Measurements from ENCODE around the gene NECTIN1.

DNA sequence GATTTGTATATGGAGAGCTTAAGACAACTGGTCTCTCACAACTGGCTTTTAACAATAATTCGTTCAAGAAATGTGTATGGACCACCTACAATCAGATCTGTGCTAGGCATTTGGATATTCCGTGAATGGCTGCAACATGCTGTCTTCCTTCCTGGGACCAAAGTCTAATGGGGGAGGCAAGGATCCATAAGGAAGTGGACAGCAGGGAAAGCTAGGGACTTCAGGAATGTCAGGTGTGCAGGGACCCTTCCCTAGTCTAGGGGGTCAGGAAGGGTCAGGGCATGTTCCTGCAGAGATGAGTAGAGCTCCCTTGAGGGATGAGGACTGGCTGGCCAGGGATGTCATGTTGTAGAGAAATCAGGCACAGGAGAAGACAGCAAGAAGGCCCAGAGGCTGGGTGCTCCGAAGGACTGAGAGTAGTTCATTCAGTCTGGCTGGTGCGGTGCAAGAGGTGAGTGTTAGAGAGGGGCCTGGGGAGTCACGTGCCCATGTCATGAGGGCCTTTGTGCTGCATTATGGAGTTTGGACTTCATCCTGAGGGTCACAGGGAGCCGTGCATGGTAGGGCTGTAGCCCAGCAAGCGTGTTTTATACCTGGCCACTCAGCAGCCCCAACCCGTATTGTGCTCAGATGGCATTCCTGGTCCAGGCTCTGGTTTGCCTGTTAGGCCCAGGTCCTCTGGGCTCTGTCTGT lies 8.5 kb upstream of the NECTIN1 start:
- TF ChIP-seq, protein P1, sequence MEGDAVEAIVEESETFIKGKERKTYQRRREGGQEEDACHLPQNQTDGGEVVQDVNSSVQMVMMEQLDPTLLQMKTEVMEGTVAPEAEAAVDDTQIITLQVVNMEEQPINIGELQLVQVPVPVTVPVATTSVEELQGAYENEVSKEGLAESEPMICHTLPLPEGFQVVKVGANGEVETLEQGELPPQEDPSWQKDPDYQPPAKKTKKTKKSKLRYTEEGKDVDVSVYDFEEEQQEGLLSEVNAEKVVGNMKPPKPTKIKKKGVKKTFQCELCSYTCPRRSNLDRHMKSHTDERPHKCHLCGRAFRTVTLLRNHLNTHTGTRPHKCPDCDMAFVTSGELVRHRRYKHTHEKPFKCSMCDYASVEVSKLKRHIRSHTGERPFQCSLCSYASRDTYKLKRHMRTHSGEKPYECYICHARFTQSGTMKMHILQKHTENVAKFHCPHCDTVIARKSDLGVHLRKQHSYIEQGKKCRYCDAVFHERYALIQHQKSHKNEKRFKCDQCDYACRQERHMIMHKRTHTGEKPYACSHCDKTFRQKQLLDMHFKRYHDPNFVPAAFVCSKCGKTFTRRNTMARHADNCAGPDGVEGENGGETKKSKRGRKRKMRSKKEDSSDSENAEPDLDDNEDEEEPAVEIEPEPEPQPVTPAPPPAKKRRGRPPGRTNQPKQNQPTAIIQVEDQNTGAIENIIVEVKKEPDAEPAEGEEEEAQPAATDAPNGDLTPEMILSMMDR (IDR thresholded peaks at IDR 0.05) = no peak
- no peak for TF ChIP-seq POLR2AphosphoS5 (IDR thresholded peaks at IDR 0.05)
- TF ChIP-seq POLR2A (IDR thresholded peaks at IDR 0.05) = no peak

Measured in upper lobe of left lung (tissue), 4 donors.